Activated CD4-positive, CD25-positive, alpha-beta regulatory T cell treated with anti-CD3 and anti-CD28 coated beads, Interleukin-2, amount 50 U/mL, for 24 hours (primary cell): ENCODE data around the gene RBM46.
A peak's percentile ranks its signal among the peaks of the same experiment; 100 is the strongest.
"Not testable (repeated sequence)": the region's sequence is repeated elsewhere in the genome, so short reads cannot be mapped to it uniquely, and the experiment has no call there.

Experiments used
- ATAC-seq, 2 donors: fragments of 150-1000 bp; cut with Tn5 transposase; one replicate each; pipeline ENCODE4 v1.10.0; 2021; ENCODE audit warnings: mild to moderate bottlenecking in 1 of 2, moderate library complexity in 1 of 2

The RBM46 gene

DNA sequence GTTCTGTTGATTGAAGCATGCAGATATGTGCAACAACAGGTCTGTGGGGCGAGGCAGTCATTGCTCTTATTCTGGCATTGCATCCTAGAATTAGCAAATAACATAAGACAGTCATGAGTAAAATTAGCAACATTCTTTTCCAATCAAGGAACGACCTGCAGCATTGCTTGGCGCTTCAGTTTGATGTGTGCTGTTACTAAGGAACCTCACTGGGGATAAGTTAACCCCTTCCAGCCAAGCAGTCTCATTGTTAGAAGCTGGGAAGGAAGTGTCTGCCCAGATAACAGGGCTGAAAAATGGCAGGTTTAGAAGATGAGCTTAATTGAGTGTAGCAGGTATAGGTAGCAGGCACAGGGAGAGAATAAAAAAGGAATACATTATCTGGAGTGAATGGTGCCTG, 55.4 kb downstream of the RBM46 start:
- no peak for ATAC-seq

DNA sequence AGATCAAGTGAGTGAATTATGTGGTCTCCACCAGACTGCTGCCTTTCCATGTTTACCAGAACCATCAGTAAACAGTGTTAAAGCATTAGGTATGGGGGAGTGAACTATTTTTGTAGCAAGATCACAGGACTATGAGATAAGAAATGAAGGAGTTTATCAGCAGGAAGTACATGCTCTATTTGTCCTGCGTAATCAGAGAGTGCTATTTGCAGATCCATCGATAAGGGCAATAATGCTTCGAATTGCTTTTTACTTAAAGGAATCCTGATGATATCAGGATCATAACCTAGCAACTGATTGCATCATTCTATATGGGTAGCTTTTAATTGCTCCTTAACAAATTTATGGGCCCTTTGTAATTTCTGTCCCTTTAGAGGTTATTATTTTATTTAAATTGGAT, 57.1 kb downstream of the RBM46 start:
- no peak for ATAC-seq

DNA sequence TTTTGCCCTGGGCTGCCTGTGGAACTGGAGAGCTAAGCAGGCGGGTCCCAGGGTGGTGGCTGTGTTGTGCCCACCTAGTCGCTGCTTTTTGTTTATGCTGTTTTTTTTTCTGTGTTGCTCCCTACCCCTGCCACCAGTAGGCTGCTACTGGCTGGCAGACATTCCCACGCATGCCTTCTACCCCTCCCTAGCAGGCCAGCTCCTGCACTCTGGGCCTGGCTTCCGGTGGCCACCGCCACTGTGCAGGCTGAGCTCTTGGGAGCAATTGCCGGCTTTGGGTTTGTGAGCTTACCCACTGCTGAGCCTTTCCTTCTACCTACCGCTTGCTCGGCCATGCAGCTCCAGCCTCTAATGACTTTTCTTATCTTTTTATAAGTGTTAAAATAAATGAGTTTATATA, 57.6 kb downstream of the RBM46 start:
- ATAC-seq: no peak

DNA sequence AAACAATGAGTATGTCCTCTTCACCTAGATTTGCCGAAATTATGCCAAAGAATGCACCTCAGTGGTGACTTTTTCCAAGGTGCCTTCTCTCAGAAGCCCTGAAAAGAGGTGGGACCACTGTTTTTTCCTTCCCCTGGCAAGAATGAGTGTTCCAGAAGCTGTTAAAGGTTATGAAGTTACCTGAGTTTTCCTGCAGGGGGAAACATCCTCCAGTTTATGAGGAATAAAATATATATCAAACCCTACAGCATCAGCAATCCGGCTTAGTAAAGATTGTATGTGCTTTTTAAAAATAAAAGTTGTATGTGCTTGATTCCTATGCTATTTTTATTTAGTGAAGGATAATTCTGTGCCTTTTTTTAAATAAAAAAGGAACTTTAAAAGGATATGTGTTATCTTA, 73.3 kb downstream of the RBM46 start:
- ATAC-seq: no peak

DNA sequence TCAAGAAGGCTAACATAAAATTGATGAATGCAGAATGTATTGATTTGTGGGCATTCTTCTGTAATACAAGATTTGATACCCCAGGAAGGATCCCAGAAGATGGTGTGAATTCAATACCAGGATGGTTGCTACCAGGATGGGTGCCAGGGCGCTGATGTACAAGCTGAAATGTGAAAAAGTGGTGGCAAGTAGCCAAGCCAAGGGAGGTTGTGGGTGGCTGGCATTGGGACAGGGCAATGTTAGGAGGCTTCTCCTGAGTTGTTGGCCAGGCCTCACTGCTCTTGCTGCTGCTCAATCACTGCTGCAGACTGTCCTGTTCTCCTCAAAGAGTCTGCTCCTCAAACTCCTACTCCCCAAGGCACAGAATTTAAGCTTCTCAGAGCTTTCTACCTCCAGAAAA, 77.1 kb downstream of the RBM46 start:
- ATAC-seq: no peak

DNA sequence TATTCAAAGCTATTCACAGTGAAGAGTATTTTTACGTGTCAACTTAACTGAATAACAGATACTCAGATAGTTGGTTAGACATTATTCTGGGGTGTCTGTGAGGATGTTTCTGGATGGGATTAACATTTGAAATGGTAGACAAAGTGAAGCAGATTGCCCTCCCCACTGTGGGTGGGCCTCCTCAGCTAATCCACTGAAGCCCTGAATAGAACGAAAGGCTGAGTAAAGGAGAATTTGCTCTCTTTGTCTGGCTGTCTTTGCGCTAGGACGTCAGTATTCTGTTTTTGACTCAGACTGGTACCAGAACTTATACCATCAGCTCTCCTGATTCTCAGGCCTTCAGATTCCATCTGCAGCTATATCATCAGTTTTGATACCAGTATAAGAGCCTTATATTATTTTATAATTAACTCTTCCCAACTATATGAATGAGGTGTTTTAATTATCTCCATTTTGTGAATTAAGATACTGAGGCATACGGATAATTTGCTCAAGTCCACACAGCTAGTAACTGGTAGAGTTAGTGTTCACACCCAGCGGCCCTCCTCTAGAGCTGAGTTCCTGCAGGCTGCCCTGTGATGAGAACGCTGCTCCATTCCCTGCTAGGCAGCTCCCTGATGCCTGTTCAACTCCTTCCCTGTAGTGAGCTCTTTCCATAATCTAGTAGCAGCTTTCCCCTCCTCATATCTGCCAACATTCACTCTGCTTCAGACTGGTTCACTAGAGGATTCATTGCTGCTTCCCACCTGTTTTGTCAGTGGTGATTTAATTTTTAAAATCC, 87.5 kb downstream of the RBM46 start:
- no peak for ATAC-seq

DNA sequence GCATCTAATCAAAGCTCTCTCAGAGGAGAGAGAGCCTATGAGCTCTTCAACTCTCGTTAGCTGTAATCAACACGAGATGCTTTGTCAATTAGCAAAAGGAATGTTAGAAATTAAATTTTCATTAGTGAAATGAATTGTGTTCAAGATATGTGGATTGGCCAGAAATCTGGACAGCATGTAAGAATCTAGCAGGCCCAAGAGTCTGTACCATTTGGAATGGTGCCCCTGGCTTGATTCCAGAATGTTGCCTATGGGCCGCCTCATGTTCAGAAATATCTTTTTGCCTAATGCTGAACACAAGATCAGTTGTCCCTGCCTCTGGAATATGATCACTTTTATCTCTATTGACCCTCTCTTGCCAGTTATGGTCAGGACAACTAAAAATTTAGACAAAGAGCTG, 88.2 kb downstream of the RBM46 start:
- ATAC-seq: no peak

DNA sequence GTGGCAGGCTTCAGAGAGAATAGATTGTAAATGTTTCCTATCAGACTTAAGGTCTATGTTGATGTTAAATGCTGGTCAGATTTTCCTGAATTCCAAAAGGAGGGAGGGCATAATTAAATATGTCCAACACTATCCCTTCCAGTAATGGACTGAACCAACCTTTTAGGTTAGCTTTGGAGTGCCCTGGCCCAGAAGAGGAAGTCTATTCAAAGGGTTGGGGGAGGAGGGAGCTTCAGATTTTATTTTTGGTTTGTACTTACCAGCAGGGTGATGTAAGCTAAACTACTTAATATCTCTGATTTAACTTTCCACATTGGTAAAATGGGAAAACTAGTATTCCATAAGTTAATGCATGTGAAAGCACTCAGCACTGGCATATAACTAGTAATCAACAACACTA, 91.1 kb downstream of the RBM46 start:
- no peak for ATAC-seq

DNA sequence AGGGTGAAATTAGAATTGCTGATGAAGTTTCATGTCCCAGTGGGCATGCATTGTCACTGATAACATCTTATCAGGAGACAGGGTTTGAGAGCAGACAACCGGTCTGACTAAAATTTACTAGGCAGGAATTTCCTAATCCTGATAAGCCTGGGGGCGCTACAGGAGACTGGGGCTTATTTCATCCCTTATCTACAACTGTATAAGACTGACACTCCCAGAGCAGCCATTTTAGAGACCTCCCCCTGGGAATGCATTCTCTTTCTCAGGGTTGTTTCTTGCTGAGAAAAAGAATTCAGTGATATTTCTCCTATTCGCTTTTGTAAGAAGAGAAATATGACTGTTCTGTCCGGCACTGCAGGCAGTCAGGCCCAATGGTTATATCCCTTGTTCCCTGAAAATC, 93.0 kb downstream of the RBM46 start:
- ATAC-seq: not testable (repeated sequence)

DNA sequence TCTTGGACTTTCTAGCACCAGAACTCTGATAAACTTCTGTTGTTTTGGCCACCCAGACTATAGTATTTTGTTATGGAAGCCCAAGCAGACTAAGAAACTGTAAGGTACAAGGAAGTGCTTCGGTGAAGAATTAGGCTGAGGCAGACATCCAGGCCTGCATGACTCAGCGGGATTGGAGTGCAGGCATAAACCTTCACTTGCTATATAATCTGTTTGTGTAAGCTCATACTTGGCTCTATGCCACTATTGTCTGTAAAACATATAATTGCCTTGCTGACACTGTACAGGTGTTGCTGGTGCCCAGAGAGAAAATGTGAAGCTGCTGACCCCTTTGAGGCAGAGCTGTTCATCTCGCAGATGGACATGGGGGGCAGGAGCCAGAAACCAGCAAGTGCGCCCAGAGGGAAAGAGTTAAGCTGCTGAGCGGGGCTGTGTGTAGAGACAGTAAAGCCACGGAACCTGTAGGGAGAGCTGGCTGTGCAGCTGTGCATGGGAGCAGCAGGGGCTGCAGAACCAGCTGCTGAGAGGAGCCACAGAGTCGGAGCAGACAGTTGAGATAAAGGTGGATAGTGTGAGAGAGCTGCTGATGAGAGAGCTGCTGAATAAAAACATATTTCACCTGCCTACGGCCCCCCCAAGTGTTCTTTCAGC, 96.2 kb downstream of the RBM46 start:
- peak in 1 of 2 donors; percentile 17 for ATAC-seq
